IPS DF 4.7 (cell line): ENCODE data around the gene UGT1A6.

Source experiments
- DNase-seq: peaks from one replicate; pipeline ENCODE4 v3.0.0-alpha.2; 2013; ENCODE audit warnings: low spot score; ENCODE audit errors: extremely low read depth

Gene UGT1A6

GRCh38 chr2:233799716-233800115 lies 107.0 kb downstream of the UGT1A6 start:
- DNase-seq: no peak

GRCh38 chr2:233800208-233800607 lies 107.5 kb downstream of the UGT1A6 start:
- no peak for DNase-seq

GRCh38 chr2:233801357-233802131 lies 108.9 kb downstream of the UGT1A6 start:
- DNase-seq: no peak

GRCh38 chr2:233802132-233802815 lies 109.6 kb downstream of the UGT1A6 start:
- no peak for DNase-seq

- no peak for DNase-seq
These were observed 110.7 kb downstream of the UGT1A6 start for GRCh38 chr2:233803292-233803911.

GRCh38 chr2:233803994-233804393 lies 111.3 kb downstream of the UGT1A6 start:
- DNase-seq: no peak

GRCh38 chr2:233807215-233807865 lies 114.7 kb downstream of the UGT1A6 start:
- DNase-seq: no peak

- no peak for DNase-seq
These were observed 115.6 kb downstream of the UGT1A6 start for GRCh38 chr2:233807966-233808935.

DNA sequence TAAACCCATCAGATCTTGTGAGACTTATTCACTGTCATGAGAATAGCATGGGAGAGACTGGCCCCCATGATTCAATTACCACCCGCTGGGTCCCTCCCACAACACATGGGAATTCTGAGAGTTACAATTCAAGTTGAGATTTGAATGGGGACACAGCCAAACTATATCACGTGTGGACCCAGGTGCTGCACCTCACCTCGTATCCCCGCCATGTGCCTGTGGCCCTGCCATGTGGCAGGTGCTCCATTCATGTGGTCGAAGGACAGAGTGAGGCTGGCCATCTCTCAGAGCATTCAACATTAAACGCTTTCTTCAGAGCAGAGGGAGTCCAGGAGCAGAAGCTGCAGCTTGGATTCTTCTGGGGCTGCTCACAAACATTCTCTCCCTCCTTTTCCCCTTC lies 117.7 kb downstream of the UGT1A6 start:
- no peak for DNase-seq

DNA sequence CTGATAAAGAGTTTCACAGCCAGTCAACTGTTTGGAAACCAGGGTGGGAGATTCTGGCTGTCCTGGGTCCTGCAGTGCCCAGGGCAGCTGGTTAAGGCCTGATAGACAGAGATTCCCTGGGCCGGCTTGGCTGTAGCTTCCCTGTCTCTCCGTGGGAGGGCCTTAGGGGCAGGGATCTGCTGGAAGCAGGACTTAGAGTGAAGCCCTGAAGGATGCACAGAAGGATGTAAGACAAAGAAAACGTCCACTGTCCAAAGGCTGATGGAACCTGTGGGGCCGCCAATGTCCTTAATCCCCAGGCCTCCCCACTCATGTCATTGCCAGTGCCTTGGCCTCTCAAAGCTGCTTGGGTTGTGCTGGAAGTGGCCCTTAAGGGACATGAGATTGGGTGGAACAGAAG lies 118.4 kb downstream of the UGT1A6 start:
- DNase-seq: no peak

DNA sequence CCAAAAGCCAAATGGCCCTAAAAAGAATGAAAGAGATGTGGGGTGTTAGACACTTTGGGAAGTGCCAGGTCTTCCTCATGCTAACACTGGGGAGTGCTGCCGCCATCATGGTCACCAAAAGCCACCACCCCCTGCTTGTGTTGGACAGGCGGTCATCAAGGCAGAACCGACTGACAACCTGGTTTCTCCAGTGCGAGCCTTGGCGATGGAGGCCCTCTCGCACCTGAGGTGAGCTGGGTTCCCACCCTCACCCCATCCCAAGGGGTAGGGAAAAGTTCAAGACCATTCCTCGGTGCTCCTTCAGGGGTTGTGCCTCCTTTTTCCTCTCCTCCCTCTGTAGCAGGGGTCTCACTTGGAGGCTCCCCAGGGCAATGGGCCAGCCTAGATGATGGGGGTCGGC lies 119.0 kb downstream of the UGT1A6 start:
- DNase-seq: no peak

DNA sequence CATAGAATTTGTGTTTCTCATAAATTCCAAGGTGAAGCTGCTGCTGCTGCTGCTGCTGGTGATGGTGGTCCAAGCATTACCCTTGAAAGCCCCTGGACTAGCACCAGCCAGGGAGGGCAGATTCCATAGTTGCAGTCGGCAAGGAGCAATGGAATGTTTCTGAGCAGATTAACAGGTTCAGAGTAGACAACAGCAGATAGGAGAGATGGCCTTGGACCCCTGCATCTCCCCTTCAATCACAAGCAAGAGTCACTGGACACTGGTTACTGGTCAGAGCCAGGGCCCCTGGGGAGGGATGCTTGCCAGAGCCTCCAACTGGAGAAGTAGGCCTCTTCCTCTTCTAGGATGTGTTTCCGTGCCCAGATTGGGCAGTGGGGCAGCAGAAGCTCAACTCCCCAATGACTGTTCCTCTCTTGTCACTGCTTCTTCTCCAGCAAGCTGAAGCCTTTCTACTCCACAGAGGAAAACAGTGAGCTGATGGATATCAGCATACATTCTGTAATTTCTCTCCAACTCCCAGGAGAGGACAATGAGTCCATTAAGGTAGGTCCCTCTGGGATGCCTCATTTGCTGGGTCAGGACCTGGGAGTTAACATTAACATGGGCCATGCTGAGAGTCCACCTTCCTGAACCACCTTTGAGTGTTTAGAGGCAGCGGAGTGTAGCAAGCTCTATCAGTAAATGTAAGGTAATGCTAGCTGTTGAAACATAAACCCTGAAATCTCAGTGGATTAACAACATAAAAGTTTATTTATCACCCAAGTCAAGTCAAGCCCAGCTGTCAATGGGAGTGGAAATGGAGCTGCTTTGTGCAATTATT lies 120.8 kb downstream of the UGT1A6 start:
- DNase-seq: no peak

- no peak for DNase-seq
These were observed 121.6 kb downstream of the UGT1A6 start for GRCh38 chr2:233814056-233814835.

- DNase-seq: no peak
These were observed 123.2 kb downstream of the UGT1A6 start for GRCh38 chr2:233815861-233816260.

GRCh38 chr2:233816334-233816733 lies 123.6 kb downstream of the UGT1A6 start:
- no peak for DNase-seq

GRCh38 chr2:233816771-233817170 lies 124.1 kb downstream of the UGT1A6 start:
- DNase-seq: no peak

- DNase-seq: no peak
These were observed 124.7 kb downstream of the UGT1A6 start for GRCh38 chr2:233817361-233817911.

GRCh38 chr2:233817995-233818638 lies 125.4 kb downstream of the UGT1A6 start:
- DNase-seq: no peak
